ENCODE measurements around the gene NOD1.

NOD1 gene

GRCh38 chr7:30468041-30468440, 10.5 kb downstream of the NOD1 start:
- TF ChIP-seq ZNF274 (IDR thresholded peaks at IDR 0.05; ENCODE audit: low read depth, low read length) = no peak
- H3K4me3 ChIP-seq (ENCODE audit: low read length) = no peak overlapping the region

GRCh38 chr7:30467271-30467670, 11.3 kb downstream of the NOD1 start:
- no peak for TF ChIP-seq ZNF274 (IDR thresholded peaks at IDR 0.05; ENCODE audit: low read depth, low read length)
- no peak overlapping the region for H3K4me3 ChIP-seq (ENCODE audit: low read length)

GRCh38 chr7:30466266-30466665, 12.3 kb downstream of the NOD1 start:
- H3K4me3 ChIP-seq (ENCODE audit: low read length) = no peak overlapping the region
- TF ChIP-seq ZNF274 (IDR thresholded peaks at IDR 0.05; ENCODE audit: low read depth, low read length) = no peak

- no peak for TF ChIP-seq ZNF274 (IDR thresholded peaks at IDR 0.05; ENCODE audit: low read depth, low read length)
- no peak overlapping the region for H3K4me3 ChIP-seq (ENCODE audit: low read length)
Measured at GRCh38 chr7:30465811-30466180, 12.8 kb downstream of the NOD1 start.

- TF ChIP-seq ZNF274 (IDR thresholded peaks at IDR 0.05; ENCODE audit: low read depth, low read length) = no peak
- H3K4me3 ChIP-seq (ENCODE audit: low read length) = no peak overlapping the region
Measured at GRCh38 chr7:30465046-30465810, 13.4 kb downstream of the NOD1 start.

- H3K4me3 ChIP-seq (ENCODE audit: low read length) = no peak overlapping the region
- no peak for TF ChIP-seq ZNF274 (IDR thresholded peaks at IDR 0.05; ENCODE audit: low read depth, low read length)
Measured at GRCh38 chr7:30464231-30464671, 14.3 kb downstream of the NOD1 start.

- H3K4me3 ChIP-seq (ENCODE audit: low read length) = no peak overlapping the region
- TF ChIP-seq ZNF274 (IDR thresholded peaks at IDR 0.05; ENCODE audit: low read depth, low read length) = no peak
Measured at GRCh38 chr7:30463405-30464145, 15.0 kb downstream of the NOD1 start.

GRCh38 chr7:30462179-30462578, 16.4 kb downstream of the NOD1 start:
- no peak for TF ChIP-seq ZNF274 (IDR thresholded peaks at IDR 0.05; ENCODE audit: low read depth, low read length)
- no peak overlapping the region for H3K4me3 ChIP-seq (ENCODE audit: low read length)

- TF ChIP-seq ZNF274 (IDR thresholded peaks at IDR 0.05; ENCODE audit: low read depth, low read length) = no peak
Measured at GRCh38 chr7:30460246-30460633, 18.3 kb downstream of the NOD1 start.

GRCh38 chr7:30459591-30460245, 18.9 kb downstream of the NOD1 start:
- no peak overlapping the region for H3K4me3 ChIP-seq (ENCODE audit: low read length)
- no peak for TF ChIP-seq ZNF274 (IDR thresholded peaks at IDR 0.05; ENCODE audit: low read depth, low read length)

More at GRCh38 chr7:30460246-30460633, 18.3 kb downstream of the NOD1 start:
- no peak overlapping the region for H3K4me3 ChIP-seq (ENCODE audit: low read length)

GRCh38 chr7:30458311-30458710, 20.3 kb downstream of the NOD1 start:
- no peak for TF ChIP-seq ZNF274 (IDR thresholded peaks at IDR 0.05; ENCODE audit: low read depth, low read length)
- no peak overlapping the region for H3K4me3 ChIP-seq (ENCODE audit: low read length)

GRCh38 chr7:30453921-30454320, 24.7 kb downstream of the NOD1 start:
- TF ChIP-seq ZNF274 (IDR thresholded peaks at IDR 0.05; ENCODE audit: low read depth, low read length) = no peak
- H3K4me3 ChIP-seq (ENCODE audit: low read length) = no peak overlapping the region

- no peak for TF ChIP-seq ZNF274 (IDR thresholded peaks at IDR 0.05; ENCODE audit: low read depth, low read length)
Measured at GRCh38 chr7:30453016-30453415, 25.6 kb downstream of the NOD1 start.

GRCh38 chr7:30452280-30452930, 26.2 kb downstream of the NOD1 start:
- no peak for TF ChIP-seq ZNF274 (IDR thresholded peaks at IDR 0.05; ENCODE audit: low read depth, low read length)
- no peak overlapping the region for H3K4me3 ChIP-seq (ENCODE audit: low read length)

More at GRCh38 chr7:30453016-30453415, 25.6 kb downstream of the NOD1 start:
- H3K4me3 ChIP-seq (ENCODE audit: low read length) = no peak overlapping the region
